NOMO-1 treated with dmso at 0.1 percent for 144 hours (cell line): ENCODE data around the gene SSX2IP.
"Not testable (repeated sequence)": the region's sequence is repeated elsewhere in the genome, so short reads cannot be mapped to it uniquely, and the experiment has no call there.

Source experiments
- DNase-seq: peaks from one replicate; lab custom pipeline; 2025; ENCODE audit not compliant: unreplicated experiment; lab: John Stamatoyannopoulos, UW

The SSX2IP gene

GRCh38 chr1:84620720-84621313, 69.4 kb downstream of the SSX2IP start:
- DNase-seq = peak; percentile 72

GRCh38 chr1:84619383-84620102, 70.7 kb downstream of the SSX2IP start:
- DNase-seq = peak; percentile 43

GRCh38 chr1:84617349-84617748, 72.9 kb downstream of the SSX2IP start:
- no peak for DNase-seq

- no peak for DNase-seq
Observed at GRCh38 chr1:84615790-84616189, 74.5 kb downstream of the SSX2IP start.

- DNase-seq = no peak
Observed at GRCh38 chr1:84613887-84614286, 76.4 kb downstream of the SSX2IP start.

GRCh38 chr1:84613026-84613425, 77.2 kb downstream of the SSX2IP start:
- DNase-seq = no peak

- DNase-seq = no peak
Observed at GRCh38 chr1:84611796-84612195, 78.5 kb downstream of the SSX2IP start.

- DNase-seq = no peak
Observed at GRCh38 chr1:84611091-84611490, 79.2 kb downstream of the SSX2IP start.

- no peak for DNase-seq
Observed at GRCh38 chr1:84606977-84607376, 83.3 kb downstream of the SSX2IP start.

- no peak for DNase-seq
Observed at GRCh38 chr1:84605157-84605556, 85.1 kb downstream of the SSX2IP start.

- no peak for DNase-seq
Observed at GRCh38 chr1:84603941-84604830, 86.1 kb downstream of the SSX2IP start.

GRCh38 chr1:84603223-84603622, 87.0 kb downstream of the SSX2IP start:
- DNase-seq = no peak

- DNase-seq = no peak
Observed at GRCh38 chr1:84600796-84601195, 89.5 kb downstream of the SSX2IP start.

- DNase-seq = no peak
Observed at GRCh38 chr1:84598846-84599741, 91.2 kb downstream of the SSX2IP start.

- no peak for DNase-seq
Observed at GRCh38 chr1:84598418-84598817, 91.8 kb downstream of the SSX2IP start.

GRCh38 chr1:84597011-84597410, 93.2 kb downstream of the SSX2IP start:
- DNase-seq = no peak

- DNase-seq = not testable (repeated sequence)
Observed at GRCh38 chr1:84594959-84595358, 95.3 kb downstream of the SSX2IP start.
